Suprapubic skin (tissue), 4 donors: ENCODE results near the gene ALOXE3. TPM values are rescaled to one million over a fixed set of nuclear protein-coding genes. Genes with fewer than 3 reads are reported as not detected.
"Not testable (repeated sequence)": the region's sequence is repeated elsewhere in the genome, so short reads cannot be mapped to it uniquely, and the experiment has no call there.

Source experiments
- DNase-seq, 2 donors: peaks; one replicate each; pipeline ENCODE4 v3.0.0-alpha.2; 2019; ENCODE audit warnings: low spot score in 2 of 2
- H3K27ac ChIP-seq: fragments of 200-600 bp; sonication (generic); one replicate; pipeline ENCODE4 v1.5.1; 2019
- H3K27me3 ChIP-seq: fragments of 200-600 bp; sonication (generic); one replicate; pipeline ENCODE4 v1.5.1; 2019
- H3K36me3 ChIP-seq: fragments of 200-600 bp; sonication (generic); one replicate; pipeline ENCODE4 v1.5.1; 2019
- H3K4me1 ChIP-seq: fragments of 200-600 bp; sonication (generic); one replicate; pipeline ENCODE4 v1.5.1; 2019
- H3K4me3 ChIP-seq: fragments of 200-600 bp; sonication (generic); one replicate; pipeline ENCODE4 v1.5.1; 2019; ENCODE audit warnings: mild to moderate bottlenecking
- H3K9me3 ChIP-seq: fragments of 200-600 bp; sonication (generic); one replicate; pipeline ENCODE4 v1.5.1; 2019
- CTCF ChIP-seq, 2 donors: fragments of 200-600 bp in 1 of 2; fragments of 450-650 bp in 1 of 2; sonication (generic) in 1 of 2; IDR thresholded peaks; one replicate each; pipeline ENCODE4 v1.5.1; 2016 to 2019; ENCODE audit warnings: antibody characterized with exemption in 2 of 2, mild to moderate bottlenecking in 1 of 2, moderate library complexity in 1 of 2
- EP300 ChIP-seq: sonication (generic); formaldehyde crosslinking; IDR thresholded peaks from one replicate; pipeline ENCODE4 v1.6.1; 2017; ENCODE audit warnings: antibody characterized with exemption
- POLR2A ChIP-seq, 2 donors: fragments of 450-650 bp; IDR thresholded peaks; one replicate each; pipeline ENCODE4 v1.6.1; 2017; ENCODE audit warnings: antibody characterized with exemption in 2 of 2, mild to moderate bottlenecking in 2 of 2, moderate library complexity in 2 of 2
- POLR2AphosphoS5 ChIP-seq, 3 donors: sonication (generic); formaldehyde crosslinking; IDR thresholded peaks; one replicate each; pipeline ENCODE4 v1.6.1; 2017; ENCODE audit warnings: antibody characterized with exemption in 3 of 3
- WGBS: methylation state at CpG from one replicate; pipeline ENCODE4 v1.1.5; 2018; 5-methylcytosine and 5-hydroxymethylcytosine counted together
- total RNA-seq, 4 donors: library from RNA; depleted of rRNA; stranded (reverse); fragments of >200 nt; gene quantifications; one replicate each; pipeline ENCODE4 v1.1.0, GENCODE V29; 2016

ALOXE3 gene
- total RNA-seq, 4 donors from 2014 or later: 44.5 to 95.3 (median 69.9) TPM

- no peaks in the 10 kb centered on the region for H3K36me3 ChIP-seq
- peaks cover 64% of the 10 kb centered on the region for H3K27me3 ChIP-seq
- H3K4me3 ChIP-seq: peak overlapping the region; percentile 45
- 18% methylated on average over 24 of the region's 25 CpGs for WGBS
- no peak for DNase-seq
- H3K4me1 ChIP-seq: peaks cover 22% of the 10 kb centered on the region
- no peak for TF ChIP-seq CTCF (IDR thresholded peaks at IDR 0.05)
- TF ChIP-seq POLR2A (IDR thresholded peaks at IDR 0.05): no peak
- TF ChIP-seq EP300: no peak
- no peak for TF ChIP-seq POLR2AphosphoS5 (IDR thresholded peaks at IDR 0.05)
- H3K9me3 ChIP-seq: no peaks in the 10 kb centered on the region
- no peak overlapping the region for H3K27ac ChIP-seq
Observed at GRCh38 chr17:8080208-8080798, 38.0 kb downstream of the ALOXE3 start.

GRCh38 chr17:8079291-8080207 lies 38.8 kb downstream of the ALOXE3 start:
- H3K27ac ChIP-seq: no peak overlapping the region
- no peaks in the 10 kb centered on the region for H3K36me3 ChIP-seq
- TF ChIP-seq POLR2AphosphoS5 (IDR thresholded peaks at IDR 0.05) (no peak), EP300 (no peak), POLR2A (IDR thresholded peaks at IDR 0.05) (no peak), CTCF (IDR thresholded peaks at IDR 0.05) (peak; percentile 74 to 95)
- peak in 1 of 2 donors; percentile 82 for DNase-seq
- 5% methylated on average over 8 of the region's 87 CpGs for WGBS
- H3K4me3 ChIP-seq: peak overlapping the region; percentile 45
- H3K27me3 ChIP-seq: peaks cover 67% of the 10 kb centered on the region
- no peaks in the 10 kb centered on the region for H3K9me3 ChIP-seq
- H3K4me1 ChIP-seq: peaks cover 22% of the 10 kb centered on the region

GRCh38 chr17:8077939-8078338 lies 40.4 kb downstream of the ALOXE3 start:
- not testable (repeated sequence) for DNase-seq, H3K36me3 ChIP-seq, H3K9me3 ChIP-seq, H3K27ac ChIP-seq, H3K4me3 ChIP-seq
- Histone ChIP-seq H3K27me3 (peaks cover 77% of the 10 kb centered on the region), H3K4me1 (peaks cover 35% of the 10 kb centered on the region)
- WGBS: 96% methylated on average over 5 of the region's 5 CpGs

- H3K4me3 ChIP-seq: no peak overlapping the region
- WGBS: 86% methylated on average over 13 of the region's 13 CpGs
- H3K36me3 ChIP-seq: no peaks in the 10 kb centered on the region
- peaks cover 43% of the 10 kb centered on the region for H3K4me1 ChIP-seq
- no peaks in the 10 kb centered on the region for H3K9me3 ChIP-seq
- DNase-seq: no peak
- no peak overlapping the region for H3K27ac ChIP-seq
- TF ChIP-seq CTCF (IDR thresholded peaks at IDR 0.05) (no peak), POLR2AphosphoS5 (IDR thresholded peaks at IDR 0.05) (no peak), POLR2A (IDR thresholded peaks at IDR 0.05) (no peak), EP300 (no peak)
- peaks cover 90% of the 10 kb centered on the region for H3K27me3 ChIP-seq
Observed at GRCh38 chr17:8076502-8077266, 41.6 kb downstream of the ALOXE3 start.

GRCh38 chr17:8075574-8076342 lies 42.6 kb downstream of the ALOXE3 start:
- whole genome bisulfite sequencing: 95% methylated on average over 13 of the region's 14 CpGs
- H3K27me3 ChIP-seq: peaks cover 92% of the 10 kb centered on the region
- H3K9me3 ChIP-seq: no peaks in the 10 kb centered on the region
- no peak overlapping the region for H3K27ac ChIP-seq
- H3K36me3 ChIP-seq: no peaks in the 10 kb centered on the region
- no peak for TF ChIP-seq POLR2AphosphoS5 (IDR thresholded peaks at IDR 0.05)
- no peak for TF ChIP-seq POLR2A (IDR thresholded peaks at IDR 0.05)
- TF ChIP-seq CTCF (IDR thresholded peaks at IDR 0.05): no peak
- no peak for TF ChIP-seq EP300
- H3K4me3 ChIP-seq: no peak overlapping the region
- peaks cover 39% of the 10 kb centered on the region for H3K4me1 ChIP-seq
- no peak for DNase-seq
